ENCODE data around the gene TPX2. TPM values are rescaled to one million over a fixed set of nuclear protein-coding genes. Genes with fewer than 3 reads are reported as not detected.

Gene TPX2
- total and polyA plus RNA-seq, 10 of the 15 experiments (the other 5 are each of a cell fraction or from before 2014, with no cell fraction given), result 29.7 to 144 (median 89.0) TPM

DNA sequence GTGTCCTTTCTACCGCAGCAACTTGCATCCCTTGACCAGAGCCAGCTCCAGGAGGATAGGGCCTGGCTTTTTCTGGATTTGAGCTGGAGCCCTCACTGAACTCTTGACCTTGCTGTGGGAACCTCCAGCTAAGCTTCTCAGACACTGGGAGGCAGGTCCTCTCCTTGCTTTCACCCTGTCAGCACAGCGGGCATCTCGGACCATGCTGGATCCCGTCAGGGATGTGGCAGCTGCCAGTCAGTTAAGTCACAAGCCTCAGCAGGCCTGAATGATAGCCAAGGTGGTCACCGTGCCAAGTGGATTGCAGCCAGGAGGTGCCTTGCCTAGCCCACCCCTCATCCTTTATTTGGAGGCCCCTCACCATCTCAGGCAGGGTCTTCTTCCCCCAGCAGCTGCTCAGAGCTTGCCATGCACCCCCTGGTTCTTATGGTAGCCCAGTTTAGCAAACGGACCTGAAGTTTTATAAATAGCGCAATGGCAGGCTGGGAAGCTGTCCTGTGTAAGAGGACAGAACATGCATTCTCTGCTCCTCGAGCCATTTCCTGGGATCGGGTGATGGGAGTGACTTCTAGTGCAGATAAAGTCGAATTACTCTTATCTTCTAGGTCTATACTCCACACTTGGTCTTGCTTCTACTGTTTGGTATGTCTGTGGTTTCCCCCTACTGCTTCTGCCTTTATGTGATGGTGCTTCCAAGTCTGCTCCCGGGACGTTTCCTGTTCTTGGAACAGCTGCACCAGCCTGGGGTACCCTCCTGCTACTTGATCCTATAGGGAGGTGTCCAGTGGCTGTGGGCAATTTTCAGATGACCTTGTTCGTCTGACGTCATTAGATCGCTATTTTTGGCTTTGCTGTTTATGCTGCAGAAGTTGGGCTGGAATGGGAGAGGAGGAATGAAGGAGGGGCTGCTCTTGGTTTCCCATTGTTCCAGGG lies 73.0 kb downstream of the TPX2 start:
- ChIA-PET RAD21 (ENCODE audit: unreplicated experiment) (no interaction called here), CTCF (interaction anchor here (2.2 kb wide), 1 partner anchor 11 kb away, joined by 7 read pairs; no protein-coding TSS in a partner anchor), SMC1A (ENCODE audit: uncharacterized antibody, unreplicated experiment) (interaction anchor here (1.4 kb wide), 1 partner anchor 11 kb away, joined by 4 read pairs; no protein-coding TSS in a partner anchor), POLR2A (no interaction called here)
- Histone ChIP-seq H3K36me3 (ENCODE audit: control insufficient read depth in 2 of 2, insufficient read depth in 2 of 2, low read length in 1 of 2) (no peaks in the 10 kb centered on the region; a peak in 1 of 4 replicates), H3K9ac (ENCODE audit: control insufficient read depth, insufficient read depth, low read length) (no peak overlapping the region), H3K79me2 (ENCODE audit: control insufficient read depth, insufficient read depth, low read length) (no peaks in the 10 kb centered on the region), H3K27ac (ENCODE audit: control insufficient read depth, insufficient read depth) (no peak overlapping the region), H4K20me1 (ENCODE audit: control insufficient read depth, insufficient read depth) (no peaks in the 10 kb centered on the region), H3K27me3 (replicated peaks in 1 of 2; ENCODE audit: control insufficient read depth in 2 of 2, insufficient read depth in 2 of 2, low read length in 1 of 2) (no peaks in the 10 kb centered on the region), H3K4me3 (no peak overlapping the region), H3K9me3 (replicated peaks; ENCODE audit: control insufficient read depth, insufficient read depth, low read length) (no peaks in the 10 kb centered on the region), H2AFZ (ENCODE audit: control insufficient read depth, low read depth, low read length) (no peak overlapping the region), H3K4me1 (ENCODE audit: control insufficient read depth, insufficient read depth, low read length) (no peaks in the 10 kb centered on the region; the same call in 1 of the 2 replicates), H3K4me2 (ENCODE audit: control insufficient read depth, insufficient read depth) (no peak overlapping the region)
- no peak for ATAC-seq
- no peak for FAIRE-seq
- BruUV-seq (replicated peaks), result no TSS peak
- intact Hi-C loops (cut with micrococcal nuclease; ENCODE audit: unreplicated experiment), result no loop called here
- WGBS (ENCODE audit: insufficient coverage, insufficient replicate concordance, low lambda C conversion rate, missing lambda C conversion rate), result 75% methylated on average over 15 of the region's 15 CpGs
- DNase-seq (ENCODE audit: low read depth, low spot score), result no peak
- in situ Hi-C loops (cut with MboI), result no loop called here
- TF ChIP-seq CHD4 (IDR thresholded peaks at IDR 0.05) (no peak), POLR2AphosphoS5 (IDR thresholded peaks at IDR 0.05; ENCODE audit: low read length) (no peak), EED (IDR thresholded peaks at IDR 0.05; ENCODE audit: low read depth) (no peak), MYC (IDR thresholded peaks at IDR 0.05; ENCODE audit: insufficient read depth, insufficient read length, insufficient replicate concordance, low read length, severe bottlenecking) (no peak), MEF2A (IDR thresholded peaks at IDR 0.05; ENCODE audit: insufficient read depth, low read depth, low read length) (no peak), HDAC6 (IDR thresholded peaks at IDR 0.05; ENCODE audit: unreplicated experiment) (no peak)
- TF ChIP-seq, protein P1, sequence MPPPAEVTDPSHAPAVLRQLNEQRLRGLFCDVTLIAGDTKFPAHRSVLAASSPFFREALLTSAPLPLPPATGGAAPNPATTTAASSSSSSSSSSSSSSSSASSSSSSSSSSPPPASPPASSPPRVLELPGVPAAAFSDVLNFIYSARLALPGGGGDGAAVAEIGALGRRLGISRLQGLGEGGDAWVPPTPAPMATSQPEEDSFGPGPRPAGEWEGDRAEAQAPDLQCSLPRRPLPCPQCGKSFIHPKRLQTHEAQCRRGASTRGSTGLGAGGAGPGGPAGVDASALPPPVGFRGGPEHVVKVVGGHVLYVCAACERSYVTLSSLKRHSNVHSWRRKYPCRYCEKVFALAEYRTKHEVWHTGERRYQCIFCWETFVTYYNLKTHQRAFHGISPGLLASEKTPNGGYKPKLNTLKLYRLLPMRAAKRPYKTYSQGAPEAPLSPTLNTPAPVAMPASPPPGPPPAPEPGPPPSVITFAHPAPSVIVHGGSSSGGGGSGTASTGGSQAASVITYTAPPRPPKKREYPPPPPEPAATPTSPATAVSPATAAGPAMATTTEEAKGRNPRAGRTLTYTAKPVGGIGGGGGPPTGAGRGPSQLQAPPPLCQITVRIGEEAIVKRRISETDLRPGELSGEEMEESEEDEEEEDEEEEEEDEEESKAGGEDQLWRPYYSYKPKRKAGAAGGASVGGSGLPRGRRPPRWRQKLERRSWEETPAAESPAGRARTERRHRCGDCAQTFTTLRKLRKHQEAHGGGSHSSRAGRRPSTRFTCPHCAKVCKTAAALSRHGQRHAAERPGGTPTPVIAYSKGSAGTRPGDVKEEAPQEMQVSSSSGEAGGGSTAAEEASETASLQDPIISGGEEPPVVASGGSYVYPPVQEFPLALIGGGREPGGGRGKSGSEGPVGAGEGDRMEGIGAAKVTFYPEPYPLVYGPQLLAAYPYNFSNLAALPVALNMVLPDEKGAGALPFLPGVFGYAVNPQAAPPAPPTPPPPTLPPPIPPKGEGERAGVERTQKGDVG (CRISPR knock-in tag; IDR thresholded peaks at IDR 0.05), result no peak
